Tibial nerve (tissue), 4 donors: ENCODE data around the gene ANKS1A.

Experiments
- EP300 ChIP-seq, 2 donors: sonication (generic); formaldehyde crosslinking; IDR thresholded peaks; one replicate each; pipeline ENCODE4 v1.6.1; 2017; ENCODE audit warnings: antibody characterized with exemption in 2 of 2, mild to moderate bottlenecking in 1 of 2
- TF ChIP-seq, protein P1 (sequence below), 5 experiments: fragments of 200-600 bp in 3 of 5; fragments of 450-650 bp in 2 of 5; sonication (generic) in 3 of 5; IDR thresholded peaks; one replicate each; pipeline ENCODE4 v1.5.1; 2016 to 2019; ENCODE audit warnings: antibody characterized with exemption in 5 of 5, mild to moderate bottlenecking in 3 of 5, moderate library complexity in 2 of 5

- TF ChIP-seq, protein P1, sequence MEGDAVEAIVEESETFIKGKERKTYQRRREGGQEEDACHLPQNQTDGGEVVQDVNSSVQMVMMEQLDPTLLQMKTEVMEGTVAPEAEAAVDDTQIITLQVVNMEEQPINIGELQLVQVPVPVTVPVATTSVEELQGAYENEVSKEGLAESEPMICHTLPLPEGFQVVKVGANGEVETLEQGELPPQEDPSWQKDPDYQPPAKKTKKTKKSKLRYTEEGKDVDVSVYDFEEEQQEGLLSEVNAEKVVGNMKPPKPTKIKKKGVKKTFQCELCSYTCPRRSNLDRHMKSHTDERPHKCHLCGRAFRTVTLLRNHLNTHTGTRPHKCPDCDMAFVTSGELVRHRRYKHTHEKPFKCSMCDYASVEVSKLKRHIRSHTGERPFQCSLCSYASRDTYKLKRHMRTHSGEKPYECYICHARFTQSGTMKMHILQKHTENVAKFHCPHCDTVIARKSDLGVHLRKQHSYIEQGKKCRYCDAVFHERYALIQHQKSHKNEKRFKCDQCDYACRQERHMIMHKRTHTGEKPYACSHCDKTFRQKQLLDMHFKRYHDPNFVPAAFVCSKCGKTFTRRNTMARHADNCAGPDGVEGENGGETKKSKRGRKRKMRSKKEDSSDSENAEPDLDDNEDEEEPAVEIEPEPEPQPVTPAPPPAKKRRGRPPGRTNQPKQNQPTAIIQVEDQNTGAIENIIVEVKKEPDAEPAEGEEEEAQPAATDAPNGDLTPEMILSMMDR (IDR thresholded peaks at IDR 0.05): no peak
- TF ChIP-seq EP300 (IDR thresholded peaks at IDR 0.05): no peak
These were observed 90.2 kb downstream of the ANKS1A start for GRCh38 chr6:34979218-34979617.
